HG02884 (cell line): Measurements from ENCODE around the gene ZNF524.

Experiments used
- ATAC-seq: cut with Tn5 transposase; IDR thresholded peaks from one replicate; pipeline ENCODE4 v1.9.1; 2021; ENCODE audit warnings: mild to moderate bottlenecking, moderate library complexity; ENCODE audit not compliant: unreplicated experiment

Gene ZNF524

GRCh38 chr19:55618426-55618825 is 18.3 kb downstream of the ZNF524 start:
- no peak for ATAC-seq

DNA sequence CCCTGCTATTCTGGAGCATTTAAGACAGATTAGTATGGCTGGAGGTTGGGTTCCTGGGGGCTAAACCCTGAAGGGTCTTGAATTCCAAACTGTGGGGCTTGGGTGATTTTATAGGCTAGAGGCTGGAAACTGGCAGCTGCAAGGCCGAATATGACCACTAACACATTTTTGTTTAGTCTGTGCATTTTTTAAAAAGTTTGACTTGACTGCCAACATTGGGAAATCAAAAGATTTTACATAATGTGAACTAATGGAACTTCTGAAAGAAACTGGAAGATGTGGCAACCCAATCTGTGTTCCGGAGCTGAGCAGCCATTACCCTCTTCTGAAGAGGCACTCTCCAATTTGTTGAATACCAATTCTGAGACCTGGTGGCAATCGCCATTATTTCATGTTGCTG is 19.2 kb downstream of the ZNF524 start:
- no peak for ATAC-seq

GRCh38 chr19:55620410-55621204 is 20.5 kb downstream of the ZNF524 start:
- ATAC-seq = no peak

- no peak for ATAC-seq
Observed at GRCh38 chr19:55621205-55621672, 21.2 kb downstream of the ZNF524 start.

DNA sequence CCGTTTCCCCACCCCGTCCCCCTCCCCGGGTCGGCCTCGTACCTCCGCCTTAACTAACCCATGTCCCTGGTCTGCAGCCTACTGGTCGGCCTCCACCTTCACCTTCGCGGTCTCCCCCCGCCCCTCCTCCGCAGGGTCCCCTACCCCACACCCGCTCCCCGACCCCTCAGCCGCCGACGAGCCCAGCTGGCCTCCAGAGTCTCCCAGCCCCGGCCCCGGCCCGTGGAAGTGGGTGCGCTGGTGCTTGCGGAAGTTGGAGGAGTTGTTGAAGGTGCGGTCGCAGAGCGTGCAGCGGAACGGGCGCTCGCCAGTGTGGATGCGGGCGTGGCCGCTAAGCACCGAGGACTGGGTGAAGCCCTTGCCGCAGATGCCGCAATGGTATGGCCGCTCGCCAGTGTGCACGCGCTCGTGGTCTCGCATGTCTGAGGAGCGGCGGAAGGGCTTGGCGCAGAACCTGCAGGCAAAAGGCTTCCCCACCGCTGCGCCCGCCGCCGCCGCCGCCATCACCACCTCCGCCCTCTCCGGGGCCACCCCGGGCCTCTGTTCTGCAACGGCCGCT is 21.7 kb downstream of the ZNF524 start:
- ATAC-seq = no peak

GRCh38 chr19:55622242-55622969 is 22.3 kb downstream of the ZNF524 start:
- no peak for ATAC-seq

DNA sequence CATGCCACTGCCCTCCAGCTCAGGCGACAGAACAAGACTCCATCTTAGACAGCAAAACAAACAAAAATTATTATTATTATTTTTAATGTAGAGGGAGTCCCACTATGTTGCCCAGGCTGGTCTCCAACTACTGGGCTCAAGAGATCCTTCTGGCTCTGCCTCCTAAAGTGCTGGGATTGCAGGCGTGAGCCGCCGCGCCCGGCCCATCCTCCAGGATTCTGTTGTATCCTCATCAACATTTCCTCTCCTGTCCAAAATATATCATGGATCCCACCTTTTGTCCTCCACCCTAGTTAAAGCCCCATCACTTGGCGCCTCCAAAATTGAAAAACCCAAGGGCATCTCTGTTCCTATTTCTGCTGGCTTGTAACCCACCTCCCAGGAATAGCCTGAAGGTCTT is 23.0 kb downstream of the ZNF524 start:
- ATAC-seq = no peak

DNA sequence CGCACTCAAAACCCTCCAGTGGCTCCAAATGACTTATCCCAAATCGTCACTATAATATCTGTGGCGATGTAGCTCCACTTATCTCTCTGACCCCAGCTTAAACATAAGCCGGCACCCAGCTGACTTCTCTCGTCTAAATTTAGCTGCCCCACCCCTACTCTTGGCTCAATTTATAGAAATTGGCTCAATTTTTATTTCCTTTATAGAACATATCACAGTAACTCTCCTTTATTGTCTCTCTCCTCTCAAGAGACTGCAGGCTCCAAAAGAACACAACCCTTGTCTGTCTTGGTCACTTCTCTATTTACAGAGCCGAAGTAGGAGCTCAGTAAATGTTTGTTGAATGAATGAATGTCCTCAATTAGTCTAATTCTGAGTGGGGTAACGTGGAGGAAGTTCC is 23.5 kb downstream of the ZNF524 start:
- ATAC-seq = no peak

- ATAC-seq = peak; percentile 65
Observed at GRCh38 chr19:55624109-55625003, 24.3 kb downstream of the ZNF524 start, which contains the start of gene ZNF784. ZNF784 (minus strand) TSS chr19:55624566; CDS start chr19:55624561, 5 bp downstream.

DNA sequence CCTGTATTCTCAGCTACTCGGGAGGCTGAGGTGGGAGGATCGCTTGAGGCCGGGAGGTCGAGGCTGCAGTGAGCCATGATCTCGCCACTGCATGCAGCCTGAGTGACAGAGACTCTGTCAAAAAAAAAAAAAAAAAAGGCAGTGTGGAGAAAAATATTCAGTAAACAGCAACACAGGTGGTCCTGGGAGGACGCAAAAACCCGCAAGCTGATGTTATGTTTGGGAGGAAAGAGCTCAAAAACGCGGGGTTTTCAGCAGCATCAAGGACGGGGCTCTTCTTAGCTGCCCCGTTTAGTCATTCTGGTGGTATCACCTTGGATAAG is 24.9 kb downstream of the ZNF524 start:
- no peak for ATAC-seq

DNA sequence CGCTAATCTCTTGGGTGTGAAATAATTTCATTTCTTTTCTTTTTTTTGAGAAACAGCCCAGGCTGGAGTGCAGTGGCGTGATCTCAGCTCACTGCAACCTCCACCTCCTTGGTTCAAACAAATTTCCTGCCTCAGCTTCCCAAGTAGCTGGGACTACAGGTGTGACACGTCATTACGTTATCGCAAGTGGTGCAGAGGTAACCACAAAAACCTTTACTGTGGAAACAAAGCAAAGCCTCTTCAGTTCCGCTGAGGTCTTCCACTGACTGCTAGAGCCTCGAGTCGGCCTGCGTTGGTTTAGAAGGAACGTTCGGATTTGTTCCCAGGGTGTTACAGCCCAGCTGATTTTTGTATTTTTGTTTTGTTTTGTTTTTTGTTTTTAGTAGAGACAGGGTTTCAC is 26.3 kb downstream of the ZNF524 start:
- ATAC-seq = no peak

DNA sequence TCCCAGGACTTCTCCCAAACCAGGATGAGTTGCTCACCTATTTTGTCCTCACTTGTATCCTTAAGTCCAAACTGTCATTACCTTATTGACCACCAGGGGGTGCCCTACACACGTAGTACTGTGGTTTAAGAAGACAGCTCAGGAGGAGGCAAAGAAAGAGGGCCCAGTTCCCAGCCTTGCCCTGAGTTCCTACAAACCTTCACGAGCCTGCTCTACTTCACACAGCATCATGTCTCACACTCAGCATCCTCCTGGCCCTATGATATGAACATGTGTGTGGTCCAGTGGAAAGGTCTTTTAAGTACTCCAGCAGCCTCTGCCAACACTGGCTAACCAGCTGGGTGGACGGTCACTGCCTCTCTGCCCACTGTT is 32.4 kb downstream of the ZNF524 start:
- no peak for ATAC-seq

- ATAC-seq = no peak
Observed at GRCh38 chr19:55633861-55634260, 33.8 kb downstream of the ZNF524 start.

DNA sequence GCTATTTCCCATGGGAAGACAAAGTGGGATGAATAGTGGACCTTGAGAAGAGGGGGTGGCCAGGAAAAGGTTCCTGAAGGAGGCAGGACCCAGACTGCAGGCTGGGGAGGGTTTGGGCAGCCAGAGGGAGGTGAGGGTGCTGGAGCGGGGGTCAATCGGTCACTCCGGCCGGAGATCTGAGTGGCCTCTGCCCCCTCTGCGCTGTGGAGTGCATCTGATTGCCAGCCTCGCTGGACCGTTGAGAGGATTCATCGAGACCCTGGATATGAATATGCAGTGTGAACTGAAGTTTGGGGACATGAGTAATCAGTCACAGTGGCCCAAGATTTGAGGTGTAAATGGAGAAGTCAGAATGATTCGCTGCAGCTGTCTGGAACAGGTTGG is 35.2 kb downstream of the ZNF524 start:
- no peak for ATAC-seq

DNA sequence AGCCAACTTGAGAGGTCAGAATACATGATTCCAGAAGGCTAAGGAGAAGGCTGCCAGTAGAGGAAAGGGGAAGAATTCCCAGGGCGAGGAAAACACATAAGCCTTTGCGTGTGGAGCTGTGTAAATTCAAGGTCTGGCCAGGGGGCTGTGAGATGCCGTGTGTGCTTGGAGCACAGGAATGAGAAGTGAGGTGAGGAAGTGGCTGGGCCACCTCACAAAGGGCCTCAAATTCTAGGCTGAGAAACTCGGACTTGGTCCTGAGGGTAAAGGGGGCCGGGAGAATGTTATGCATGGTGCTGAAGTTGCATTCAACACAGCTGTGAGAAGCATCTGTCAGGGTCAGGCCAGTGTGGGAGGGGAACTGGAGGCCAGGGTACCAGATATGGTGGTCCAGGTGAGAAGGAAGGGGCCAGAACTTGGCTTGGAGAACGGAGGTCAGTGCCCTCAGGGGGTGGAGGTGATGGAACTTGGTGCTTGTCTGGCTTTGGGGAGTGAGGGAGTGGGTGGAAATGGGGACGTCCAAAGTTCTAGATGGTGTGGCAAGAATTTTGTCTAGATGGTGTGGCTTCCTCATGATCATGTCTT is 35.9 kb downstream of the ZNF524 start:
- ATAC-seq = no peak

DNA sequence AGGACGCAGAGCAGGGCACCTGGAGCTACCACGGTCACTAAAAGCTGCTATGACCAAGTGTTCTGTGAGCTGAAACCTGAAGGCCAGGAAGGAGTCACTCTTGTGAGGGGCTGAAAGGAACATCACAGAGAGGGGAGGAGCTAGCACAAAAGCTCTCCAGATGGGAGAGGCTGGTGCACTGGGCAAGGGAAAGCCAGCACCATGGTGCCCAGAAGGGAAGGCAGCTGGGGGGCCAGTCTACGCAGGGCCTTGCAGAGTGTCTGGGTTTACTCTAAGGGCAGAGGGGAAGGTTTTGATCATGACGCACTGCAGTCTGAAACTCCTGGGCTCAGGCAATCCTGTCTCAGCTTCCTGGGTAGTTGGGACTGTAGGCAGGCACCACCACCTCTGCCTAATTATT is 36.6 kb downstream of the ZNF524 start:
- no peak for ATAC-seq

DNA sequence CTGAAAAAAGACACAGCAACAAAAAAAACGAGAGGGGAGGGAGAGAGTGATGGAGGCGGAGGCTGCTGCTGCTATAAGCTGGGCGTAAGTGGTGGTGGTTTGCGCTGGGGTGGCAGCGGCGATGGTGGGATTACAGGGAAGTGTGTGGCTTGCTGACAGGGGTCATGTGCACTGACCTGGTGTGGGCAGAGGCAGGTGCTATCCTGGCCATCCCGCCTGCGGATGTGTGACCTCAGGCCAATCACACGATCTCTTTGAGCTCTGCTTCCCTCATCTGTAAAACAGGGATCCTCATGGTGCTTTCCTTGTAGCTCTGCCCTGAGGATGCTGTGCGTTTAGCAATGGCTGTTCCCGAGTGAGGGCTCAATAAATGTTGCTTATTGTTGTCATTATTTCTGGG is 37.4 kb downstream of the ZNF524 start:
- ATAC-seq = no peak

GRCh38 chr19:55638864-55639359 is 38.8 kb downstream of the ZNF524 start:
- ATAC-seq = no peak

GRCh38 chr19:55640043-55640576 is 40.0 kb downstream of the ZNF524 start:
- ATAC-seq = no peak
